Measurements from ENCODE around the gene CFAP141.
A peak's percentile ranks its signal among the peaks of the same experiment; 100 is the strongest.
"Not testable (repeated sequence)": the region's sequence is repeated elsewhere in the genome, so short reads cannot be mapped to it uniquely, and the experiment has no call there.

The CFAP141 gene

GRCh38 chr1:154208677-154209388, 2.7 kb upstream of the CFAP141 start:
- no peak for DNase-seq (ENCODE audit: low read depth in 2 of 2)

GRCh38 chr1:154207262-154207661, 1.1 kb upstream of the CFAP141 start:
- no peak for DNase-seq (ENCODE audit: low read depth in 2 of 2)

GRCh38 chr1:154205778-154206177, 355 bp downstream of the CFAP141 start:
- not testable (repeated sequence) for DNase-seq (ENCODE audit: low read depth in 2 of 2)

DNA sequence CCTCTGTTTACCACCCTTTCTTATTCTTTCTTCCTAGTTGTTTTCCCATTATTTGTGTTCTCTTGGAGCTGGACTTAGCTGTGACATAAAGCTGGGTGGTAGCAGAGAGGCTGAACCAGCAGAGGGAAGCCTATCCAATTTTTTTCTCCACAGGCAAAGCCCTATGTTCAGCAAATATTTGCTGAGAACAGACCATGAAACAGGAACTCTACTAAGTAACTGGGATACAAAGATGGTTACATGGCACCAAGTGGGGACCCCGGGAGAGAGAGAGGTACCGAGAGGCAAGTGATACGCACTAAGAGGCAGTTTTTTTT, 6.6 kb downstream of the CFAP141 start:
- no peak for DNase-seq (ENCODE audit: low read depth in 2 of 2)

GRCh38 chr1:154198756-154199562, 7.2 kb downstream of the CFAP141 start:
- no peak for DNase-seq (ENCODE audit: low read depth in 2 of 2)

- DNase-seq (ENCODE audit: low read depth in 2 of 2) = no peak
Observed at GRCh38 chr1:154193821-154194220, 12.3 kb downstream of the CFAP141 start.

DNA sequence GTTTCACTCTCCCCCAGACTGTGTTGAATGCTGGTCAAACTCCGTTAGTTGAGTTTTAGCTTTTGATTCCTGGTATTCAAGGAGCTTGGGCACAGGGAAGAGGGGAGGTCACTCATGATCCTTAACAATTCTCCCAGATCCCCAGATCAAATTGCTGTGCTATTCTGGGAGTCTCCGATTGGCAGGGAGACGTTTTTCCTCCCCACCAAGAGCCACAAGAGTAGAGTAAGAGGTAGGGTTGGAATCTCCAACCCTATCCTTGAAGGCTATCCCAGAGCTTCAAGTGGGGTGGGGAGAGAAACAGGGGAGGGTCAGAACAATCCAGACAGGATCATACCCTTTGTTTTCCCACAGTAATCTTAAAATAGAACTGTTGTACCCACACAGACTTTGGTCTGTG, 13.7 kb downstream of the CFAP141 start:
- DNase-seq (ENCODE audit: low read depth in 2 of 2) = no peak

GRCh38 chr1:154191990-154192461, 14.1 kb downstream of the CFAP141 start, which contains the start of gene TPM3:
Gene TPM3 (minus strand): TSS chr1:154192100. CDS start chr1:154192018, 82 bp downstream.
- DNase-seq (ENCODE audit: low read depth in 2 of 2) = no peak

GRCh38 chr1:154190550-154190949, 15.6 kb downstream of the CFAP141 start:
- DNase-seq (ENCODE audit: low read depth in 2 of 2) = no peak

DNA sequence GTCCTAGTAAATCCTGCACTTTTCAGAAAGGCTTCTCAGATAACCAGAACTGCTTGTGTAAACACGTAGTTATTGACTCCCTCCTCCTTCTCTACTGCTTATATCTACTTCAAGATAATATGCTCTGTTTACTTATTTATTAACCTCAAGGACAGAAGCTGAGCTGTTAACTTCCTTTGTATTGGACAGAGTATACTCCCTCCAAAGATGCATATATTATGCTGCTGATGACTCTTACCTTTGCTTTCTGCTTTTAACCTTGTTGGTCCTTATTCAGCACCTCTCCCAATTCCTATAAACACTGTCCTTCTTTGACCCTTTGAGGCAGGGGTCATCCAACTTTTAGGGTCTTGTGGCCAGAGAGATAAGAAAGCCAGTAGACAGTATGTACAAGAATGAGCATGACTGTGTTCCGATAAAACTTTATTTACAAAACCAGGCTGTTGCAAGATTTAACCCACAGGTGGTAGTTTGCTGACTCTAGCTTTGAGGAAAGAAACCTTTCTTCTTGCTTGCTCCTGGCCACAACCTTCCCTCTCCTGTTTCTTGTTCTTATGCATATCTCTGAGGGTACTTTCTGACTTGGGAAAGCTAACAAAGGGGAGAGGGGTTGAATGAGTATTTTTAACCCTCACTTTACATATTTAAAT, 19.2 kb downstream of the CFAP141 start:
- DNase-seq (ENCODE audit: low read depth in 2 of 2) = no peak

DNA sequence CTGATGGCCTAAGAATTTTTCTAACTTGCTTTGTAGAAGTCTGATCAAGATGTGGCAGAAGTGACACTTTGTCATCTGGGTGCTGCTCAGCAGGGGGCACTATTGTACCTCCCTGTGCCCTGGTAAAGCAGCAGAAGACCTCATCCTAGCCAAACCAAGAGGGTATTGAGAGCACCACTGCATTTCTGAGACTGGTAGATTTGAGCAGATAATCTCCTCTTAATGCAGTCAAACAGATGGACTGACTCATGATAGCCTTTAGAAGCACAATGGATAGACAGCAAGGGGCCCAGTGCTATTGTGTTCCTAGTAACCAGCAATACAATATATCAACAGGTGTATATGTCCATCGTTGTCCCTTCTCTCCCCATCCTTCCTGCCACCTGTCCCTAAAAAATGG, 20.0 kb downstream of the CFAP141 start:
- peak in 1 of 2 donors; percentile 44 for DNase-seq (ENCODE audit: low read depth in 2 of 2)

- DNase-seq (ENCODE audit: low read depth in 2 of 2) = peak; percentile 71 to 85
Observed at GRCh38 chr1:154183046-154183915, 22.9 kb downstream of the CFAP141 start.

- peak in 1 of 2 donors; percentile 38 for DNase-seq (ENCODE audit: low read depth in 2 of 2)
Observed at GRCh38 chr1:154182344-154183045, 23.6 kb downstream of the CFAP141 start.

DNA sequence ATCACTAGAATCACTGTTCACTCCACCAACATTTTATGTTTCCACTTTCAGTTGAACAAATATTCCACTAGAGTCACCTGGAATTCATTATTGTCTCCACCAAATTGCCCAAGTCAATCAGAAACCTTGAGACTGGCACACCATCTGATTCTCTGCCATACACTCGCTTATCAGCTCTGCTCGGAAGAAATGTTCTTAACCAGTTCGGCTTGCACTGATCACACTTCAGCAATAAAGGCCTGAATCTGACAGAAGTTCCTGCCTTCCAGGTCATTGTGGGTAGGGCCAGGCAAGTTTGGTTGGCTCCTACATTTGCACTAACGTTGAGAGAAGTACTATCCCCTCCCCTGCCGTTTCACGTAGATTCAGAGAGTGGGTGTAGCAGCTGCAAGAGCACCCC, 24.2 kb downstream of the CFAP141 start:
- no peak for DNase-seq (ENCODE audit: low read depth in 2 of 2)

GRCh38 chr1:154179946-154180687, 26.0 kb downstream of the CFAP141 start:
- DNase-seq (ENCODE audit: low read depth in 2 of 2) = no peak

DNA sequence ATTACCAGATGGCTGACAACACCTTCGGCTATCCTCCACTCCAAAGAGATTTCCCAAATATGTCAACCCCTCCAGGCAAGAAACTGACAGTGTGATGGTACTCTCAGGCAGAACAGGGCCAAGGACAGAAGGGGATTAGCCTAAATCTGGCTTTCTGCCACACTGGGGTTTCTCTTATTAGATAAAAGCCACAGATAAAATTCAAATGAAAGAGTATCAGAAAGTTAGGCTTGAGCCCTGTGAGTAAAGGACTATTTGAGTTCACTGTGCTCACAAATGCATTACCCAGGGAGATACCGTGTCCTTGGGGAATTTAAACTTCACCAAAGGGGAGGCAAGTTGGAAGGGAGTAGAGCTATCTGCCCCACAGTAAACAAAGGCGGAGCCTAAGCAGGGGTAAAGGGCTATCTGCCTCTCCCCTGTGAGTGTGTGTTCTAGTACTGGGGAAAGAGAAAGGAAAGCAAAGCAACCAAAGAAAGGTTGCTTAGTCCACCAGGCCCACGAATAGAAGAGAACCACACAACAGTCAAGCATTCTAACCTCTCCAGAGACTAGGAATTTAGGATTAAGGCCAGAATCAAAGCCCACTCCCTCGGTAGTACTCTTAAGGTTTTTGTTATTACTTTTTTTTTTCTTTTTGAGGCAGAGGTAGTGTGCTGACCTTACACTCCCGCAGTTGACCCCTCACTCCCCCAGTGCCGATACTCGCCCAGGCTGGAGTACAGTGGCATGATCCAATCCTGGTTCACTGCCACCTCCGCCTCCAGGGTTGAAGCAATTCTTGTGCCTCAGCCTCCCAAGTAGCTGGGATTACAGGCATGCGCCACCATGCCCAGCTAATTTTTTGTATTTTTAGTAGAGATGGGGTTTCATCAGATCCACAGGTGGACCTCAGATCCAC, 27.0 kb downstream of the CFAP141 start:
- no peak for DNase-seq (ENCODE audit: low read depth in 2 of 2)

DNA sequence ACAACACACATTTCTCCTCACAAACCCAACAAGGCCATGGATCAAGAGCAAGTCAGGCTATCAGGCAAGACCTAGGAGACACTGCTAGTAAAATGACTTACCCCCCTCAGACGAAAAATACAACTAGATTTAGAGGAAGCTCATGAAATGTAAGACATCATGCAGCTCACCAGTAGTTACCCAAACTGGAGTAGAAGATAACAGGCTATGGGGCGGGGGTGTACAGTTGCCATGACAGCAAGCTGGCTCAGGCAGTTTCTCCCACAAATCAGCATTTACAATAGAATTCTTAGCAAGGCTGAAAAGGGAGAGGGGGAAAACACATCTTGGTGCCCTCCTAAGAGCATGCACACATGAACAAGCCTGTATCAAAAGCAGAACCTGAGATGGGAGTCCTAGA, 28.1 kb downstream of the CFAP141 start:
- DNase-seq (ENCODE audit: low read depth in 2 of 2) = no peak

DNA sequence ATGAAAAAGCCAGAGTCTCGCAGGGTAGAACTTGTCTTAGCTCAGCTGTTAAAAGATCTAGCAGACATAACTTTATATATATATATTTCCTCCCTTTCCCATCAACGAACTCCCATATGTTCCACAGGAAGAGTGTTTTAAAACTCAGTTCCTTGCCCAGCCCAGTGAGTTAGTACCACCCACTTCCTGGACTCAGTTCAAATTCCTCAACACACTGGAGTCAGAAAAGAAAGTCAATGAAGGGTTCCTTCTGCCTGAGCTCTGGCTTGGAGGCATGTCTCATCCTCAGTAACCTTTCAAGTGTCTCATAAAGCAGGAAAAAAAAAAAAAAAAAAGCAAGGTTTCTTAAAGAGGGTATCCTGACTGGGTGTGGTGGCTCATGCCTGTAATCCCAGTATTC, 29.8 kb downstream of the CFAP141 start:
- DNase-seq (ENCODE audit: low read depth in 2 of 2) = no peak

- no peak for DNase-seq (ENCODE audit: low read depth in 2 of 2)
Observed at GRCh38 chr1:154174654-154175053, 31.5 kb downstream of the CFAP141 start.
